Stimulated activated CD4-positive, alpha-beta T cell treated with anti-CD3 and anti-CD28 coated beads, Interleukin-1b, Interleukin-23, amount 100 ng/mL, for 4 hours (primary cell): ENCODE data around the gene DRAM1.
"Not testable (repeated sequence)": the region's sequence is repeated elsewhere in the genome, so short reads cannot be mapped to it uniquely, and the experiment has no call there.

Experiments used
- DNase-seq, 2 donors: peaks; one replicate each; pipeline ENCODE4 v3.0.0-alpha.2; 2020; ENCODE audit warnings: low read depth in 2 of 2

DRAM1 gene

GRCh38 chr12:101859664-101860607 is 17.4 kb upstream of the DRAM1 start:
- DNase-seq = no peak

GRCh38 chr12:101861688-101862087 is 15.7 kb upstream of the DRAM1 start:
- DNase-seq = not testable (repeated sequence)

- DNase-seq = no peak
These were observed 15.1 kb upstream of the DRAM1 start for GRCh38 chr12:101862245-101862644.

GRCh38 chr12:101863981-101864380 is 13.4 kb upstream of the DRAM1 start:
- no peak for DNase-seq

- no peak for DNase-seq
These were observed 10.6 kb upstream of the DRAM1 start for GRCh38 chr12:101866615-101867373.

GRCh38 chr12:101867619-101868018 is 9.8 kb upstream of the DRAM1 start:
- not testable (repeated sequence) for DNase-seq

GRCh38 chr12:101870925-101871324 is 6.5 kb upstream of the DRAM1 start:
- no peak for DNase-seq

GRCh38 chr12:101875162-101875561 is 2.2 kb upstream of the DRAM1 start:
- DNase-seq = no peak

- no peak for DNase-seq
These were observed 989 bp upstream of the DRAM1 start for GRCh38 chr12:101876322-101876860.

GRCh38 chr12:101877806-101878242 is 444 bp downstream of the DRAM1 start:
- no peak for DNase-seq

GRCh38 chr12:101878243-101878821 is 952 bp downstream of the DRAM1 start:
- no peak for DNase-seq

GRCh38 chr12:101880769-101881168 is 3.4 kb downstream of the DRAM1 start:
- DNase-seq = no peak

- no peak for DNase-seq
These were observed 3.8 kb downstream of the DRAM1 start for GRCh38 chr12:101881228-101881627.

GRCh38 chr12:101884174-101884573 is 6.8 kb downstream of the DRAM1 start:
- no peak for DNase-seq

GRCh38 chr12:101884781-101885340 is 7.5 kb downstream of the DRAM1 start:
- DNase-seq = not testable (repeated sequence)

- DNase-seq = no peak
These were observed 8.7 kb downstream of the DRAM1 start for GRCh38 chr12:101885912-101886561.

- DNase-seq = no peak
These were observed 11.9 kb downstream of the DRAM1 start for GRCh38 chr12:101889211-101889752.

- DNase-seq = no peak
These were observed 14.1 kb downstream of the DRAM1 start for GRCh38 chr12:101891462-101891971.

GRCh38 chr12:101892794-101893193 is 15.4 kb downstream of the DRAM1 start:
- DNase-seq = no peak

GRCh38 chr12:101901777-101902176 is 24.4 kb downstream of the DRAM1 start:
- no peak for DNase-seq

- no peak for DNase-seq
These were observed 25.3 kb downstream of the DRAM1 start for GRCh38 chr12:101902641-101903040.
